ENCODE data around the gene ANXA2R. TPM values are rescaled to one million over a fixed set of nuclear protein-coding genes. Genes with fewer than 3 reads are reported as not detected.

Gene ANXA2R
- total and polyA plus RNA-seq, 2 of the 13 experiments (the other 11 are each of a cell fraction or from before 2014, with no cell fraction given): 0.95 to 1.3 TPM

DNA sequence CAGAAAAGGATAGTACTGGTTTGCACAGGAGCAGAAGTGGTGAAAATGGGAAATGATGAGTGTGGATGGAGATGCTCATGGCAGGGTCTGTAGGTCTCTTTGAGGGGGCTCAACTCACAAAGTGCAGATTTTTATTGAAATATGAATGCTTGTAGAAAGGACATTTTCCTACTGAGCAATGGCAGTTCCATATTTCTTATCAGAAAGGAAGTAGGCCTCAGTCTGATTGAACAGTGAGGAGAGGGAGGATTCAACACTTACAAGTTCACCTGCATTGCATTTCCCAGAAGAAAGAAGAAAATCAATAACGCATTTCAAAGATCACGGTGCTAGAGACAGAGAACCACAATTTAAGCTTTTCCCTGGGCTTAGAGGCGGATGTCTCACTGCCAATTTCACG lies 49.2 kb downstream of the ANXA2R start:
- H3K4me2 ChIP-seq (ENCODE audit: low read depth, low read length): peak overlapping the region; percentile 71; the same call in 1 of the 2 replicates
- H2AFZ ChIP-seq (ENCODE audit: low read length): no peak overlapping the region
- no peaks in the 10 kb centered on the region for H3K9me3 ChIP-seq (ENCODE audit: low read length)
- no peaks in the 10 kb centered on the region for H4K20me1 ChIP-seq (ENCODE audit: insufficient read depth, low read length)
- BruUV-seq (replicated peaks): no TSS peak
- no peak overlapping the region for H3K27ac ChIP-seq (ENCODE audit: extremely low read length, insufficient read depth, low read length)
- intact Hi-C loops (cut with micrococcal nuclease; ENCODE audit: unreplicated experiment): no loop called here
- CTCF ChIA-PET (ENCODE audit: low intra/inter-chr PET ratio, low total read pairs): no interaction called here
- 62% methylated on average over 4 of the region's 4 CpGs for WGBS (ENCODE audit: low lambda C conversion rate)
- peaks cover 50% of the 10 kb centered on the region for H3K4me1 ChIP-seq (ENCODE audit: insufficient read depth, low read length)
- H3K9ac ChIP-seq (ENCODE audit: insufficient read depth, low read depth, low read length): no peak overlapping the region
- FAIRE-seq: no peak
- in situ Hi-C loops (cut with HindIII; ENCODE audit: extremely low pct_ligation_motif_present, low pct_unique_long_range_greater_than_20kb): no loop called here
- POLR2A ChIA-PET: interaction anchor here (1.1 kb wide), 1 partner anchor 116 kb away, joined by 3 read pairs; no protein-coding TSS in a partner anchor
- no peak for DNase-seq (ENCODE audit: low spot score)
- H3K79me2 ChIP-seq (ENCODE audit: insufficient read depth, low read length): no peaks in the 10 kb centered on the region
- TF ChIP-seq FOSL2 (CRISPR knock-in tag; IDR thresholded peaks at IDR 0.05) (no peak), TOE1 (CRISPR knock-in tag; IDR thresholded peaks at IDR 0.05) (no peak), ONECUT2 (CRISPR knock-in tag; IDR thresholded peaks at IDR 0.05) (peak; percentile 84), U2AF2 (IDR thresholded peaks at IDR 0.05; ENCODE audit: low read depth, low read length) (no peak), ZNF546 (CRISPR knock-in tag; conservative IDR thresholded peaks at IDR 0.05) (no peak), HNF4A (CRISPR knock-in tag; IDR thresholded peaks at IDR 0.05) (0 out of 2 replicates have a peak, but pooled peaks have one; percentile 11)
- TF ChIP-seq, protein P1, sequence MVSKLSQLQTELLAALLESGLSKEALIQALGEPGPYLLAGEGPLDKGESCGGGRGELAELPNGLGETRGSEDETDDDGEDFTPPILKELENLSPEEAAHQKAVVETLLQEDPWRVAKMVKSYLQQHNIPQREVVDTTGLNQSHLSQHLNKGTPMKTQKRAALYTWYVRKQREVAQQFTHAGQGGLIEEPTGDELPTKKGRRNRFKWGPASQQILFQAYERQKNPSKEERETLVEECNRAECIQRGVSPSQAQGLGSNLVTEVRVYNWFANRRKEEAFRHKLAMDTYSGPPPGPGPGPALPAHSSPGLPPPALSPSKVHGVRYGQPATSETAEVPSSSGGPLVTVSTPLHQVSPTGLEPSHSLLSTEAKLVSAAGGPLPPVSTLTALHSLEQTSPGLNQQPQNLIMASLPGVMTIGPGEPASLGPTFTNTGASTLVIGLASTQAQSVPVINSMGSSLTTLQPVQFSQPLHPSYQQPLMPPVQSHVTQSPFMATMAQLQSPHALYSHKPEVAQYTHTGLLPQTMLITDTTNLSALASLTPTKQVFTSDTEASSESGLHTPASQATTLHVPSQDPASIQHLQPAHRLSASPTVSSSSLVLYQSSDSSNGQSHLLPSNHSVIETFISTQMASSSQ (IDR thresholded peaks at IDR 0.05; ENCODE audit: low read depth): no peak
- TF ChIP-seq, protein P1 (CRISPR knock-in tag; IDR thresholded peaks at IDR 0.05; ENCODE audit: borderline replicate concordance): no peak
- H3K27me3 ChIP-seq (ENCODE audit: control insufficient read depth in 1 of 2, insufficient read depth in 2 of 2, low read length in 2 of 2): no peaks in the 10 kb centered on the region
- no peaks in the 10 kb centered on the region for H3K36me3 ChIP-seq (replicated peaks in 1 of 2; ENCODE audit: control insufficient read depth in 1 of 2, insufficient read depth in 2 of 2, low read length in 2 of 2)
- no peak for ATAC-seq
- H3K4me3 ChIP-seq (replicated peaks in 1 of 3; ENCODE audit: insufficient read depth in 1 of 3, low read depth in 2 of 3, low read length in 3 of 3): no peak overlapping the region

Other genes starting within 250 kb of the ANXA2R start
- 1,596 and 1,895 TPM in 2 replicates for gene SELENOP, start 228.4 kb downstream of the ANXA2R start, total RNA-seq (2016; rRNA removed; fragmentation: Illumina TruSeq; extraction: Trizol)
- gene SELENOP, start 228.4 kb downstream of the ANXA2R start, polyA plus RNA-seq (2011; rRNA removed): 1,422 and 2,083 TPM in 2 replicates
- gene ZNF131, start 80.6 kb upstream of the ANXA2R start, total RNA-seq (2016; rRNA removed; fragmentation: Illumina TruSeq; extraction: Trizol): 30.4 and 33.3 TPM in 2 replicates
- gene ZNF131, start 80.6 kb upstream of the ANXA2R start, polyA plus RNA-seq (2011; rRNA removed): 17.5 and 20.6 TPM in 2 replicates
- 0.21 TPM in 1 of 2 replicates, not detected in the other for gene NIM1K, start 151.9 kb upstream of the ANXA2R start, total RNA-seq (2016; rRNA removed; fragmentation: Illumina TruSeq; extraction: Trizol)
- 0.04 TPM in 1 of 2 replicates, not detected in the other for gene NIM1K, start 151.9 kb upstream of the ANXA2R start, polyA plus RNA-seq (2011; rRNA removed)